ENCODE data around the gene HDGFL3.
"Not testable (repeated sequence)": the region's sequence is repeated elsewhere in the genome, so short reads cannot be mapped to it uniquely, and the experiment has no call there.

The HDGFL3 gene

GRCh38 chr15:83192742-83193141 lies 14.9 kb downstream of the HDGFL3 start:
- DNase-seq = no peak

GRCh38 chr15:83190450-83190849 lies 17.2 kb downstream of the HDGFL3 start:
- DNase-seq = no peak

GRCh38 chr15:83185561-83185960 lies 22.1 kb downstream of the HDGFL3 start:
- DNase-seq = no peak

GRCh38 chr15:83178869-83179325 lies 28.7 kb downstream of the HDGFL3 start:
- DNase-seq = no peak

- no peak for DNase-seq
These were observed 29.2 kb downstream of the HDGFL3 start for GRCh38 chr15:83178390-83178789.

- DNase-seq = no peak
These were observed 32.7 kb downstream of the HDGFL3 start for GRCh38 chr15:83174891-83175290.

GRCh38 chr15:83170474-83171165 lies 37.0 kb downstream of the HDGFL3 start:
- no peak for DNase-seq

- not testable (repeated sequence) for DNase-seq
These were observed 38.0 kb downstream of the HDGFL3 start for GRCh38 chr15:83169576-83169975.

GRCh38 chr15:83166830-83167229 lies 40.8 kb downstream of the HDGFL3 start:
- no peak for DNase-seq

- no peak for DNase-seq
These were observed 41.4 kb downstream of the HDGFL3 start for GRCh38 chr15:83166218-83166617.

- DNase-seq = no peak
These were observed 42.7 kb downstream of the HDGFL3 start for GRCh38 chr15:83164771-83165404.

GRCh38 chr15:83164111-83164770 lies 43.4 kb downstream of the HDGFL3 start:
- no peak for DNase-seq

- DNase-seq = no peak
These were observed 44.6 kb downstream of the HDGFL3 start for GRCh38 chr15:83163032-83163431.

- no peak for DNase-seq
These were observed 46.9 kb downstream of the HDGFL3 start for GRCh38 chr15:83160741-83161140.

- no peak for DNase-seq
These were observed 49.2 kb downstream of the HDGFL3 start for GRCh38 chr15:83158393-83158792.

GRCh38 chr15:83155942-83156341 lies 51.7 kb downstream of the HDGFL3 start:
- DNase-seq = no peak

GRCh38 chr15:83153288-83153687 lies 54.3 kb downstream of the HDGFL3 start:
- no peak for DNase-seq

GRCh38 chr15:83144771-83145170 lies 62.9 kb downstream of the HDGFL3 start:
- no peak for DNase-seq

GRCh38 chr15:83142151-83142550 lies 65.5 kb downstream of the HDGFL3 start:
- not testable (repeated sequence) for DNase-seq

- DNase-seq = no peak
These were observed 74.6 kb downstream of the HDGFL3 start for GRCh38 chr15:83132861-83133523.

- DNase-seq = no peak
These were observed 77.8 kb downstream of the HDGFL3 start for GRCh38 chr15:83129791-83130190.

GRCh38 chr15:83127547-83128150 lies 80.0 kb downstream of the HDGFL3 start:
- no peak for DNase-seq

GRCh38 chr15:83123529-83123928 lies 84.1 kb downstream of the HDGFL3 start:
- no peak for DNase-seq
